Ammon's horn (tissue), 1 donor: ENCODE results near the gene COLEC11.

Experiments used
- DNase-seq: peaks from one replicate; pipeline ENCODE4 v3.0.0-alpha.2; 2016; ENCODE audit warnings: low spot score

Gene COLEC11

GRCh38 chr2:3675687-3676086 lies 80.8 kb downstream of the COLEC11 start:
- DNase-seq = no peak

DNA sequence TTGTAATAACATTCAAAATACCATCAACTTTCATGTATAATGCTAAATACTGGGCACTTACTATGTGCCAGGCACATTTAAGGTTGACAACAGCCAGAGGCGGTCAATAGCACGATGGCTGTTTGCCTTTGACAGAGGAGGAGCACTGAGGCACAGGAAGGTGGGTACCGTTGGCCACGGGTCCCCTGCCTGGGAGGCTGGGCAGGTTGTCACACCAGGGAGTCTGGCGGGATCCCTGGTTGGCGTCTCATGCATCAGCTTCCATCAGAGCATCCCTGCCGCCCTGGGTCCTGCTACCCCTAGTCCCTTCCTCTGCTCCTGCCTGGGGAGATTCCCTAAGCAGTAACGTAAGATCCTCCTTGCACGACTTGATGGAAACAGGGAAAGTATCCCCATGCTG lies 82.5 kb downstream of the COLEC11 start:
- DNase-seq = no peak

DNA sequence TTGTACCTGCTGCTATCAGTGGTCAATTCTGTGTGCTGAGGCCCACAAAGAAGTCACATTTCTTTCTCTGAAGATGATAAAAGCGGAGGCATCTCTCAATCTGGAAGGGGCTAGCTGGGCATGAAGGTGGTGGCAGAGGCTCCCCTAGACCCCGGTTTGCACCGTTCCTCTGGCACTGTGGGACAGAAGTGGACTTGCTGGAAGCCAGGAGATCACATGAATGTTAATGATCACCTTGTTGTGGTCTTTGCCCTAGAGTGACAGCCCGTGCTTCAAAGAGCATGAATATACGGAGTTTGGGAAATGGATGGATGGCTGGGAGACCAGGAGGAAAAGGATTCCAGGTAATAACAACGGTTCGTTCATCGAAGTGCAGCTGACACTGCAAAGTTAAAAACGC lies 83.3 kb downstream of the COLEC11 start:
- DNase-seq = no peak

GRCh38 chr2:3679180-3679579 lies 84.3 kb downstream of the COLEC11 start:
- DNase-seq = no peak

DNA sequence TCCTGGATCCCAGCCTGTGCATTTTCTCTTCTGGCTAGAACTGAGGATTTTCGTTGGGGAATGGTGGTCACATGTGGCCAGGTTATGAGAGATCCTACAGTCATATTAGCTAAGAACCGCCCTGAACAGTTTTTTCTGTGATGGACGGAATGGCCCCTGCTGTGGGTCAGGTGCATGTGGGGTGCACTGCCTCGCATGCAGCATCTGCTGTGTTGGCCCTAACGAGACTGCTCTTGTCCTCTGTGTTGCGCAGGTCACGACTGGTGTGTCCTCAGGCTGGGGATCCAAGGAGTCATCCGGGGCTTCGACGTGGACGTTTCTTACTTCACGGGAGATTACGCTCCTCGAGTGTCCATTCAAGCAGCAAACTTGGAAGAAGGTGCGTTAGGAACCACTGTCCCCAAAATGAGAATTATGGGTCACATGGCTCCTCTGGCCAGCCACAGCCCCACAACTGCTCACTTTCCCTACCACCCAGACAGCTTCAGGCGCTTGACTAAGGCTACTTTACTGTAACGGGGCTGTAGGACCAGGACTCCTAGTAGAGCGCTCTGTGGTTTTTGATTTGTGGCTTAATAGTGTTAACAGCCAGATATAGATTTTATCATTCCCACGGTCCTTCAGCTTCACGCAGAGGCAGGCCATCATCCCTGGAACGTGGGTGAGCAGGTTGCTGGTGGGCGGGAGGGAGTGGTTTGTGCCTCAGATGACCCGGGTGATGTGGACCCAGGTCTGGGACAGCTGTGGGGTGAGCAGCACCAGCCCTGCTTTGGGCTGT lies 84.9 kb downstream of the COLEC11 start:
- no peak for DNase-seq

DNA sequence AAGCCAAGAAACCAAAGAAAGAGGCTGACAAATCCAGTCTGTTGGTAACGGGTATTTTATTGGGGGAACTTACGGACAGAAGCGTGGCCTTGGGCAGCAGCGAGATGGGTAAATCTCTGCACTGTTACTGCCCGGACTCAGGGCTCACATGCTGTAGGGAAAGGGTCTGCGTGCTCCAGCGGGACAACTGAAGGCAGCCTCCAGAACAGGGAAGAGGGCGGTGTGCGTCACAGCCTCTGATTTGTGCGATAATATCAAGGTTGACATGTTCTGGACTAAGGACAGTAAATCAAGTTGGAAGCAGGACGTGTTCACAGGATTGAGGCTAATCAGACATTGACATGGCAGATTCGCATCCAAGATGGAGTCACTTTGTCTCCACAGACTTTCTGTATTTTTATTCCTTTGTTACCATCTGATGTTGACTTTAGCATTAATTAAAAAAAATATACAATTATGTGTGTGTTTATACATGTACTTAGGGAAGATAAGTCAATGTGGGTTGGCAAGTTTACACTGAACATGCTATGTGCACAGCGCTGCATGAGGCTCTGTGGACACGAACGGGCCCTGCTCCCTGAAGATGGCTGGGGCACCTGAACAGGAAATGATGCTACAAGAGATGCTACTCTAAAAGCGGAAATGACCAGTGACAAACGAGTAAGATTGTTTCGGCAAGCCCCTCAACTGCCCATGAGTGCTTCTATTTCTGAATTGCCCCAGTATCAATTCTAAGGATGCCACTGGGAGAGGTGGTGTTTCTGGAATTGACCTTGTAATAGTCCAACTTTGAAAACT lies 85.8 kb downstream of the COLEC11 start:
- no peak for DNase-seq

GRCh38 chr2:3681625-3682024 lies 86.7 kb downstream of the COLEC11 start:
- DNase-seq = no peak

GRCh38 chr2:3682811-3683210 lies 87.9 kb downstream of the COLEC11 start:
- DNase-seq = no peak

DNA sequence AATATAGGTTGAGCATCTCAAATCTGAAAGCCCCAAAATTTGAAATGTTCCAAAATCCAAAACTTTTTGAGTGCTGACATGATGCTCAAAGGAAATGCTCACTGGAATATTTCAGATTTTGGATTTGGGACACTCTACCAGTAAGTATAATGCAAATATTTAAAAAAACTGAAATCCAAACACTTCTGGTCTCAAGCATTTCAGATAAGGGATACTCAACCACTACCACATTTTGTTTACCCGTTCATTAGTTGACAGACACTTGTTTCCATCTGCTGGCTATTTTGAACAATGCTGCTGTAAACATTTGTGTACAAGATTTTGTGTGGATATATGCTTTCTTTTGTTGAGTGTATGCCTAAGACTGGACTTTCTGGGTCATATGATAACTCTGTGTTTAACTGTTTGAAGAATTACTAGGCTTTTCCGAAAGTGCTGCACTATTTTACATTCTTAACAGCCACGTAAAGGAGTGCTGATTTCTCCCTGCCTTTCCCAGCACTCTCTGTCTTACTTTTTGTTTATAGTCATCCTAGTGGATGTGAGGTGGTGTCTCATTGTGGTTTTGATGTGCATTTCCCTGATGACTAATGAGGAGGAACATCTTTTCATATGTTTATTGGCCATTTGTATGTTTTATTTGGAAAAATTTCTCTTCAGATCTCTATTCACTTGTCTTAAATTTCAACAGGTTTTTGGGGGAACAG lies 89.0 kb downstream of the COLEC11 start:
- DNase-seq = no peak

- DNase-seq = no peak
These were observed 95.3 kb downstream of the COLEC11 start for GRCh38 chr2:3689998-3690748.

DNA sequence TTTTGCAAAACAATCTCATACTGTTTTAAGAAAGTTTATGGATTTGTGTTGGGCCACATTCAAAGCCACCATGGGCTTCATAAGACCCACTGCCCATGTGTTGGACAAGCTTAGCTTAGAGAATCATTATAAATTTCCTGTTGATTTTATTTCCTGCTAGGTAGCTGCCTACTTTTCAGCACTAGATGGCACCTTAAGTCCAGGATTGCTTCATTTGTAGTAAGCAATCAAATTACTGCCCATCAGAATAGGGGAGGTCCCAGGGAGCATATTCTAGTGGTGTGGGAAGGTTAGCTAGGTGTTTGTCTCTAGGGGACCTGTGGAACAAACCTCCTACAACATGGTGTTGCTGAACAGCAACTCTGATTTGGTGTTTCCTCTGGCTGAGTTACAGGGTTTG lies 97.5 kb downstream of the COLEC11 start:
- DNase-seq = no peak
